ENCODE data around the gene EEF1AKMT3. TPM values are rescaled to one million over a fixed set of nuclear protein-coding genes. Genes with fewer than 3 reads are reported as not detected.

EEF1AKMT3 gene
- polyA plus RNA-seq, 2 of the 4 experiments (the other 2 are of a cell fraction): 7.3 to 15.8 TPM

DNA sequence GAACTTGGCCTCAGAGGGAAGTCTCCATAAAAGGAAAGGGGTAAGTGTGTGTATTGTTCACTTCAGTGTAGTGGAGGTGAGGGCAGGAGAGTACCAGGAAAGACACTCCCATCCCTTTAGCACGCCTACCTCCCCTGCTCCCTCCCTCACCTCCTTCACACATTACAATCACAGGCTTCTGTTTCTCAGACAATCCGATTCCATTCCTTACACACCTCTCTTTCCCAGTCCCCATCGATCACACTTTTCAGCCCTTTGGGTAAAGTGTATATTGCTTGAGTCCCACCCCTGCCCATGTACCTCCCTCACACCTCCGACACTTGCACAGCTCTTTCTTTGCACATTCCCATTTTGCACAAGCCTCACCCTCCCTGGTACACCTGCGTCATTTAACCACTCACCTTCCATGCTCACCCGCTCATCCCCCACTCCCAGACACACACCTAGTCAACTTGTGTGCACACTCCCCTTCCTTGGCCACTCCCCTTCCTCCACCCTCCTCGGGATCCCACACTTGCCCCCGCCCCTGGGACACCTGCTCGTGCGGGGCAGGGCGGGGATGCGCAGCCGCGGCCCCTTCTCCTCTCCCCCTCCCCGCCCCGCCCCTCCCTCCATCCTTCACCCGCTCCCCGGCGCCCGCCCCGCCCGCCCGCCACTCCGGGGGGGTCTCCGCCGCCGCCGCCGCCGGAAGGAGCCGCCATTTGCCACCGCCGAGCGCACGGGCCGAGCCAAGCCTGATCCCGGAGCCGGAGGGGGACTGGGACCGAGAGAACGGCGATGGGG lies 17.8 kb upstream of the EEF1AKMT3 start, which contains the start of gene MARCHF9:
Gene MARCHF9 (plus strand): TSS at position 693 of the 783 bp plus-strand sequence. CDS start 426 bp downstream, outside the sequence.
- peak within 1 kb of the TSS; percentile 71 to 94 for H3K27ac ChIP-seq
- ChIA-PET CTCF (interaction anchor here (1.2 to 4.1 kb wide), 3 partner anchors 13 to 162 kb away, joined by 3 to 117 read pairs (median 22); partner anchors contain the start of gene CYP27B1), POLR2A (no interaction called here)
- ATAC-seq (peak; percentile 21 to 32; a peak in 3 of 6 replicates), DNase-seq (ENCODE audit: low read depth in 1 of 2, low spot score in 1 of 2) (peak in 1 of 2 experiments; percentile 59), FAIRE-seq (no peak)
- H3K4me2 ChIP-seq: peak within 1 kb of the TSS; percentile 99
- peak within 1 kb of the TSS; percentile 77 for H3K4me3 ChIP-seq
- H3K9me3 ChIP-seq: no peaks in the 10 kb centered on the region
- WGBS (ENCODE audit: missing lambda C conversion rate): 7% methylated on average over 7 of the region's 41 CpGs
- 0 out of 5 replicates have a peak, but pooled peaks of 1 of the 2 experiments have one; percentile 25 for TF ChIP-seq JUN (IDR thresholded peaks at IDR 0.05)
- TF ChIP-seq, protein P1, sequence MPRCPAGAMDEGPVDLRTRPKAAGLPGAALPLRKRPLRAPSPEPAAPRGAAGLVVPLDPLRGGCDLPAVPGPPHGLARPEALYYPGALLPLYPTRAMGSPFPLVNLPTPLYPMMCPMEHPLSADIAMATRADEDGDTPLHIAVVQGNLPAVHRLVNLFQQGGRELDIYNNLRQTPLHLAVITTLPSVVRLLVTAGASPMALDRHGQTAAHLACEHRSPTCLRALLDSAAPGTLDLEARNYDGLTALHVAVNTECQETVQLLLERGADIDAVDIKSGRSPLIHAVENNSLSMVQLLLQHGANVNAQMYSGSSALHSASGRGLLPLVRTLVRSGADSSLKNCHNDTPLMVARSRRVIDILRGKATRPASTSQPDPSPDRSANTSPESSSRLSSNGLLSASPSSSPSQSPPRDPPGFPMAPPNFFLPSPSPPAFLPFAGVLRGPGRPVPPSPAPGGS (IDR thresholded peaks at IDR 0.05): no peak
- peaks cover 34% of the 10 kb centered on the region for H3K4me1 ChIP-seq

DNA sequence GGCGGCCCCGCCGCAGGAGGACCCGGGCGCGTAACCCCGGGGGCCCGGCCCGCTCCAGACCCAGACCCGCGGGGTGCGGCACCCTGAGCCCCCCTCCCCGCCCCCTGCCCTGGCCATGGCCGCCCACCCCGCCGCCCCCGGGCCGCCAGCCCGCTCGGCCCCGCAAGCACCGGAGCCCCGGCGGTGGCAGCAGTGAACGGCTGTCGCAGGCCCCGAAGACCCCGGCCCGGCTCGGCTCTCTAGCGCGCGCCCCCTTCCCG lies 17.3 kb upstream of the EEF1AKMT3 start:
- TF ChIP-seq CBX8 (IDR thresholded peaks at IDR 0.05): no peak
- no peak for TF ChIP-seq HOXA7 (CRISPR knock-in tag; IDR thresholded peaks at IDR 0.05)
- TF ChIP-seq, protein P2, sequence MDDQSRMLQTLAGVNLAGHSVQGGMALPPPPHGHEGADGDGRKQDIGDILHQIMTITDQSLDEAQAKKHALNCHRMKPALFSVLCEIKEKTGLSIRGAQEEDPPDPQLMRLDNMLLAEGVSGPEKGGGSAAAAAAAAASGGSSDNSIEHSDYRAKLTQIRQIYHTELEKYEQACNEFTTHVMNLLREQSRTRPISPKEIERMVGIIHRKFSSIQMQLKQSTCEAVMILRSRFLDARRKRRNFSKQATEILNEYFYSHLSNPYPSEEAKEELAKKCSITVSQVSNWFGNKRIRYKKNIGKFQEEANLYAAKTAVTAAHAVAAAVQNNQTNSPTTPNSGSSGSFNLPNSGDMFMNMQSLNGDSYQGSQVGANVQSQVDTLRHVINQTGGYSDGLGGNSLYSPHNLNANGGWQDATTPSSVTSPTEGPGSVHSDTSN (IDR thresholded peaks at IDR 0.05): no peak
- no peak for TF ChIP-seq RAD21 (conservative IDR thresholded peaks at IDR 0.05 in 1 of 2, IDR thresholded peaks at IDR 0.05 in 1 of 2)
- no peak for TF ChIP-seq NFE2L2 (conservative IDR thresholded peaks at IDR 0.05; ENCODE audit: low read length)
- TF ChIP-seq, protein P3, sequence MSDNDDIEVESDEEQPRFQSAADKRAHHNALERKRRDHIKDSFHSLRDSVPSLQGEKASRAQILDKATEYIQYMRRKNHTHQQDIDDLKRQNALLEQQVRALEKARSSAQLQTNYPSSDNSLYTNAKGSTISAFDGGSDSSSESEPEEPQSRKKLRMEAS (IDR thresholded peaks at IDR 0.05): no peak
- no peak for TF ChIP-seq JUN (IDR thresholded peaks at IDR 0.05)
- no peak for TF ChIP-seq KDM1A (IDR thresholded peaks at IDR 0.05; ENCODE audit: low read depth)
- TF ChIP-seq FOSL2 (IDR thresholded peaks at IDR 0.05): no peak
- no peak for TF ChIP-seq FOSL2 (CRISPR knock-in tag; IDR thresholded peaks at IDR 0.05)
- no peak for TF ChIP-seq HEYL (CRISPR knock-in tag; IDR thresholded peaks at IDR 0.05)
- no peak for TF ChIP-seq FOSB (CRISPR knock-in tag; IDR thresholded peaks at IDR 0.05)
- no peak for TF ChIP-seq ZSCAN20 (CRISPR knock-in tag; IDR thresholded peaks at IDR 0.05)
- TF ChIP-seq CHD4 (IDR thresholded peaks at IDR 0.05; ENCODE audit: borderline replicate concordance): no peak
- TF ChIP-seq MYC (IDR thresholded peaks at IDR 0.05; ENCODE audit: borderline replicate concordance, low read length): no peak
- TF ChIP-seq, protein P4, sequence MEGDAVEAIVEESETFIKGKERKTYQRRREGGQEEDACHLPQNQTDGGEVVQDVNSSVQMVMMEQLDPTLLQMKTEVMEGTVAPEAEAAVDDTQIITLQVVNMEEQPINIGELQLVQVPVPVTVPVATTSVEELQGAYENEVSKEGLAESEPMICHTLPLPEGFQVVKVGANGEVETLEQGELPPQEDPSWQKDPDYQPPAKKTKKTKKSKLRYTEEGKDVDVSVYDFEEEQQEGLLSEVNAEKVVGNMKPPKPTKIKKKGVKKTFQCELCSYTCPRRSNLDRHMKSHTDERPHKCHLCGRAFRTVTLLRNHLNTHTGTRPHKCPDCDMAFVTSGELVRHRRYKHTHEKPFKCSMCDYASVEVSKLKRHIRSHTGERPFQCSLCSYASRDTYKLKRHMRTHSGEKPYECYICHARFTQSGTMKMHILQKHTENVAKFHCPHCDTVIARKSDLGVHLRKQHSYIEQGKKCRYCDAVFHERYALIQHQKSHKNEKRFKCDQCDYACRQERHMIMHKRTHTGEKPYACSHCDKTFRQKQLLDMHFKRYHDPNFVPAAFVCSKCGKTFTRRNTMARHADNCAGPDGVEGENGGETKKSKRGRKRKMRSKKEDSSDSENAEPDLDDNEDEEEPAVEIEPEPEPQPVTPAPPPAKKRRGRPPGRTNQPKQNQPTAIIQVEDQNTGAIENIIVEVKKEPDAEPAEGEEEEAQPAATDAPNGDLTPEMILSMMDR (IDR thresholded peaks at IDR 0.05): no peak
- TF ChIP-seq, protein P5, sequence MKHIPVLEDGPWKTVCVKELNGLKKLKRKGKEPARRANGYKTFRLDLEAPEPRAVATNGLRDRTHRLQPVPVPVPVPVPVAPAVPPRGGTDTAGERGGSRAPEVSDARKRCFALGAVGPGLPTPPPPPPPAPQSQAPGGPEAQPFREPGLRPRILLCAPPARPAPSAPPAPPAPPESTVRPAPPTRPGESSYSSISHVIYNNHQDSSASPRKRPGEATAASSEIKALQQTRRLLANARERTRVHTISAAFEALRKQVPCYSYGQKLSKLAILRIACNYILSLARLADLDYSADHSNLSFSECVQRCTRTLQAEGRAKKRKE (CRISPR knock-in tag; IDR thresholded peaks at IDR 0.05; ENCODE audit: low read depth): no peak
- TF ChIP-seq SMC3 (IDR thresholded peaks at IDR 0.05): no peak
- no peak for TF ChIP-seq EHMT2 (IDR thresholded peaks at IDR 0.05; ENCODE audit: low read depth)
- no peak for TF ChIP-seq ZNF302 (CRISPR knock-in tag; IDR thresholded peaks at IDR 0.05)
- no peak for TF ChIP-seq PHF8 (IDR thresholded peaks at IDR 0.05; ENCODE audit: borderline replicate concordance, low read depth)
- FAIRE-seq: no peak
- Histone ChIP-seq H3K4me2 (peak overlapping the region; percentile 99), H3K4me3 (peak overlapping the region; percentile 77), H3K27ac (peak overlapping the region; percentile 71 to 94), H3K4me1 (peaks cover 34% of the 10 kb centered on the region), H3K9me3 (no peaks in the 10 kb centered on the region)
- ATAC-seq: no peak
- ChIA-PET CTCF (interaction anchor here (1.2 to 4.1 kb wide), 4 partner anchors 8 to 162 kb away, joined by 3 to 117 read pairs (median 15); partner anchors contain the start of gene CYP27B1), POLR2A (no interaction called here)
- DNase-seq (ENCODE audit: low read depth in 1 of 2, low spot score in 1 of 2): no peak
- 4% methylated on average over 5 of the region's 34 CpGs for WGBS (ENCODE audit: missing lambda C conversion rate)
